Posterior vena cava (tissue), 2 donors: ENCODE results near the gene RPS15. TPM values are rescaled to one million over a fixed set of nuclear protein-coding genes. Genes with fewer than 3 reads are reported as not detected.

ENCODE experiments used
- DNase-seq: peaks from one replicate; pipeline ENCODE4 v3.0.0-alpha.2; 2020; ENCODE audit warnings: low spot score
- intact Hi-C, 2 donors: fragments of 100-400 bp; cut with DNase I; formaldehyde crosslinking; loops; one replicate each; pipeline versions ENCODE4 v1.14.1 to v1.14.2; 2022 to 2023
- long read RNA-seq, 2 donors: library from polyadenylated mRNA; unstranded; transcript quantifications; one replicate each; pipeline ENCODE4 v2.0.0, GENCODE V29; 2020 to 2021
- total RNA-seq, 2 donors: library from RNA; stranded (reverse); fragmentation: NEBNext Ultra II Directional; extraction: Animal tissue kit (Norgen Biotek cat#: 25700); gene quantifications; one replicate each; pipeline ENCODE4 v1.2.1, GENCODE V29; 2021
- donor health status: DM: yes; HTN: yes; CAD: no.
- donor health status: DM: yes; HTN: yes; CAD: no.

The RPS15 gene
- 100 to 1,000 TPM; 722 to 743 TPM for total RNA-seq
- long read RNA-seq, donor 1, transcript RPS15-209 (4 exons, 510 nt), result major isoform, 101 of 103 reads
- long read RNA-seq, donor 1, partial matches to known transcripts, result 0 of 103 reads
- long read RNA-seq, donor 1, other reads (novel, unspliced or antisense), result 0 of 103 reads
- long read RNA-seq, donor 2, transcript RPS15-209 (4 exons, 510 nt), result major isoform, 180 of 208 reads
- long read RNA-seq, donor 2, transcript RPS15-201 (4 exons, 534 nt), result minor isoform, 7 of 208 reads
- long read RNA-seq, donor 2, transcript RPS15-210 (3 exons, 873 nt), result minor isoform, 15 of 208 reads
- long read RNA-seq, donor 2, partial matches to known transcripts, result 6 of 208 reads
- long read RNA-seq, donor 2, other reads (novel, unspliced or antisense), result 0 of 208 reads

GRCh38 chr19:1438035-1438932 lies at the start of gene RPS15:
Gene RPS15, plus strand, starts transcription at chr19:1438396. Its CDS starts 30 bp downstream, at chr19:1438426.
- intact Hi-C loops, result no loop called here
- peak; percentile 99 for DNase-seq

GRCh38 chr19:1388637-1389026 lies 49.6 kb upstream of the RPS15 start:
- no peak for DNase-seq
- intact Hi-C loops, result loop anchor here in 1 of 2 donors (10.0 kb wide), 1 partner anchor 114 kb away; the partner anchor contains the start of gene FAM174C

- intact Hi-C loops, result loop anchor here in 1 of 2 donors (10.0 kb wide), 1 partner anchor 114 kb away; the partner anchor contains the start of gene FAM174C
- no peak for DNase-seq
These were observed 48.9 kb upstream of the RPS15 start for GRCh38 chr19:1389033-1389940.

- DNase-seq, result no peak
- intact Hi-C loops, result no loop called here
These were observed 47.2 kb upstream of the RPS15 start for GRCh38 chr19:1390890-1391423.

- intact Hi-C loops, result no loop called here
These were observed 45.8 kb upstream of the RPS15 start for GRCh38 chr19:1392407-1392806.

GRCh38 chr19:1392939-1393530 lies 45.2 kb upstream of the RPS15 start:
- DNase-seq, result no peak
- intact Hi-C loops, result no loop called here

More at GRCh38 chr19:1392407-1392806, 45.8 kb upstream of the RPS15 start:
- DNase-seq, result no peak

- no peak for DNase-seq
- intact Hi-C loops, result no loop called here
These were observed 44.4 kb upstream of the RPS15 start for GRCh38 chr19:1393841-1394240.

GRCh38 chr19:1394252-1395193 lies 43.7 kb upstream of the RPS15 start:
- intact Hi-C loops, result no loop called here
- DNase-seq, result no peak

GRCh38 chr19:1395194-1396018 lies 42.8 kb upstream of the RPS15 start:
- DNase-seq, result no peak
- intact Hi-C loops, result no loop called here

GRCh38 chr19:1396019-1396767 lies 42.0 kb upstream of the RPS15 start:
- no peak for DNase-seq
- intact Hi-C loops, result no loop called here

GRCh38 chr19:1396768-1397679 lies 41.2 kb upstream of the RPS15 start:
- DNase-seq, result no peak
- intact Hi-C loops, result no loop called here

GRCh38 chr19:1397838-1398237 lies 40.4 kb upstream of the RPS15 start:
- no peak for DNase-seq
- intact Hi-C loops, result no loop called here

GRCh38 chr19:1399079-1399478 lies 39.1 kb upstream of the RPS15 start:
- DNase-seq, result no peak
- intact Hi-C loops, result no loop called here

- DNase-seq, result no peak
- intact Hi-C loops, result loop anchor here in 1 of 2 donors (10.0 kb wide), 1 partner anchor 115 kb away; the partner anchor contains the start of gene EFNA2
These were observed 38.5 kb upstream of the RPS15 start for GRCh38 chr19:1399745-1400144.
